DOHH2 (cell line): ENCODE data around the gene ANKRD6.

Source experiments
- H3F3A ChIP-seq: fragments of 200-600 bp; sonication (generic), shearing (Covaris generic); 2 replicates; pipeline ENCODE4 v1.6.0; 2016; ENCODE audit warnings: antibody characterized with exemption, mild to moderate bottlenecking; ENCODE audit not compliant: control insufficient read depth, insufficient read depth
- H3K27ac ChIP-seq: fragments of 200-600 bp; sonication (generic); 2 replicates; pipeline ENCODE4 v1.5.1; 2014; ENCODE audit warnings: low read depth, mild to moderate bottlenecking, low read length, moderate library complexity
- H3K27me3 ChIP-seq: fragments of 200-600 bp; sonication (generic); 2 replicates; pipeline ENCODE4 v1.6.1; 2014; ENCODE audit warnings: mild to moderate bottlenecking, low read length, mixed read lengths; ENCODE audit not compliant: control insufficient read depth
- H3K36me3 ChIP-seq: fragments of 200-600 bp; sonication (generic); 2 replicates; pipeline ENCODE4 v1.6.1; 2014; ENCODE audit warnings: mild to moderate bottlenecking, low read length, moderate library complexity, mixed read lengths; ENCODE audit not compliant: control insufficient read depth
- H3K4me1 ChIP-seq: fragments of 200-600 bp; sonication (generic); 2 replicates; pipeline ENCODE4 v1.6.1; 2014; ENCODE audit warnings: mild to moderate bottlenecking, low read length, mixed read lengths; ENCODE audit not compliant: control insufficient read depth
- H3K4me2 ChIP-seq: fragments of 200-600 bp; sonication (generic); 2 replicates; pipeline ENCODE4 v1.6.0; 2014; ENCODE audit warnings: mild to moderate bottlenecking, low read length, moderate library complexity
- H3K4me3 ChIP-seq: fragments of 200-600 bp; sonication (generic); 2 replicates; pipeline ENCODE4 v1.5.1; 2014; ENCODE audit warnings: mild to moderate bottlenecking, low read length, mixed read lengths
- H3K79me2 ChIP-seq: fragments of 200-600 bp; sonication (generic); 2 replicates; pipeline ENCODE4 v1.6.1; 2014; ENCODE audit warnings: mild to moderate bottlenecking, low read length, mixed read lengths; ENCODE audit not compliant: control insufficient read depth
- H3K9me2 ChIP-seq: fragments of 200-600 bp; sonication (generic); replicated peaks from 2 replicates; pipeline ENCODE4 v1.6.1; 2014; ENCODE audit warnings: mild to moderate bottlenecking, low read length, mixed read lengths; ENCODE audit not compliant: control insufficient read depth
- H3K9me3 ChIP-seq: fragments of 200-600 bp; sonication (generic); 2 replicates; pipeline ENCODE4 v1.6.1; 2014; ENCODE audit warnings: antibody characterized with exemption, low read length, mixed read lengths; ENCODE audit not compliant: control insufficient read depth, insufficient read depth
- H4K20me1 ChIP-seq: fragments of 200-600 bp; sonication (generic); 2 replicates; pipeline ENCODE4 v1.6.0; 2014; ENCODE audit warnings: low read depth, mild to moderate bottlenecking, antibody characterized with exemption, low read length, moderate library complexity; ENCODE audit not compliant: control insufficient read depth, insufficient read depth
- CTCF ChIP-seq: fragments of 200-600 bp; sonication (generic); IDR thresholded peaks from one replicate; pipeline ENCODE4 v1.5.1; 2014; ENCODE audit warnings: antibody characterized with exemption, mild to moderate bottlenecking, low read depth, low read length; ENCODE audit not compliant: poor library complexity, severe bottlenecking
- EZH2phosphoT487 ChIP-seq: fragments of 200-600 bp; sonication (generic); IDR thresholded peaks from 2 replicates; pipeline ENCODE4 v1.6.1; 2017; ENCODE audit warnings: borderline replicate concordance, mild to moderate bottlenecking, antibody characterized with exemption, low read length, moderate library complexity, mixed read lengths

ANKRD6 gene

GRCh38 chr6:89644864-89645263 lies 211.9 kb downstream of the ANKRD6 start:
- Histone ChIP-seq H3F3A (peaks cover 3% of the 10 kb centered on the region; the same call in 1 of the 2 replicates), H3K79me2 (peaks cover 3% of the 10 kb centered on the region), H3K27me3 (no peaks in the 10 kb centered on the region), H3K4me2 (no peak overlapping the region), H3K9me2 (no peaks in the 10 kb centered on the region), H3K4me3 (no peak overlapping the region), H3K36me3 (peaks cover 73% of the 10 kb centered on the region), H3K27ac (no peak overlapping the region), H3K4me1 (no peaks in the 10 kb centered on the region), H4K20me1 (no peaks in the 10 kb centered on the region), H3K9me3 (no peaks in the 10 kb centered on the region)
- no peak for TF ChIP-seq CTCF
- no peak for TF ChIP-seq EZH2phosphoT487

- Histone ChIP-seq H3K4me1 (no peaks in the 10 kb centered on the region), H3F3A (no peaks in the 10 kb centered on the region), H3K27me3 (no peaks in the 10 kb centered on the region), H3K36me3 (peaks cover 93% of the 10 kb centered on the region), H4K20me1 (no peaks in the 10 kb centered on the region), H3K79me2 (no peaks in the 10 kb centered on the region), H3K4me2 (no peak overlapping the region), H3K9me2 (no peaks in the 10 kb centered on the region), H3K9me3 (no peaks in the 10 kb centered on the region), H3K4me3 (no peak overlapping the region), H3K27ac (no peak overlapping the region)
- TF ChIP-seq CTCF, result no peak
- no peak for TF ChIP-seq EZH2phosphoT487
Measured at GRCh38 chr6:89649682-89650081, 216.7 kb downstream of the ANKRD6 start.

- H3K36me3 ChIP-seq, result peaks cover 91% of the 10 kb centered on the region
- no peak overlapping the region for H3K4me3 ChIP-seq
Measured at GRCh38 chr6:89650579-89650978, 217.6 kb downstream of the ANKRD6 start.

More at GRCh38 chr6:89650579-89650978, 217.6 kb downstream of the ANKRD6 start:
- Histone ChIP-seq H3K9me3 (no peaks in the 10 kb centered on the region), H3K4me1 (no peaks in the 10 kb centered on the region), H3K27ac (no peak overlapping the region), H3F3A (0 out of 2 replicates have a peak, but pooled peaks cover 3% of the 10 kb centered on the region), H4K20me1 (no peaks in the 10 kb centered on the region), H3K9me2 (no peaks in the 10 kb centered on the region), H3K27me3 (no peaks in the 10 kb centered on the region), H3K79me2 (no peaks in the 10 kb centered on the region), H3K4me2 (no peak overlapping the region)
- TF ChIP-seq CTCF (no peak), EZH2phosphoT487 (no peak)
